GM20000 (cell line): Measurements from ENCODE around the gene KIF26B.

Experiments
- DNase-seq: peaks from one replicate; pipeline ENCODE4 v3.0.0; 2012; ENCODE audit warnings: low spot score
- TF ChIP-seq, protein P1 (sequence below): IDR thresholded peaks from 2 replicates; pipeline ENCODE4 v1.5.1; 2012; ENCODE audit warnings: mild to moderate bottlenecking, control low read depth; ENCODE audit errors: extremely low read depth, missing control alignments

KIF26B gene

DNA sequence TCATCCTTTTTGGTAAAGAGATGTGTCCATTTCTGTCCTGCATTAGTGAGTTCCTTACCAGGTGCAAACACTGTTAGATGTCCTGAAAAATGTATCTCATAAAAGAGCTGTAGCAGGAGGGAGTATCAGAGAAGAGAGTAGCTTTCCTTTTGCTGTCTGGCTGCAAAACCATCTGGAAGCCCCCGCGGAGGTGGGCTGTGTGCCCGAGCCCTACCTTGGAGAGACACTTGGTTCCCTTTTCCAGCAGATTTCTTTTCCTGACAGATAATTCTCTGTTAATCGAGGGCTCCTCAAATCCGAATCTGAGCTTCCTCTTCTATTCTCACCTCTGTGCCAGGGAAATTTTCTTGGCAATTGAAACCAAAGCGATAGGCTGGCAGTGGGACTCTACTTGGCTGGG lies 53.0 kb downstream of the KIF26B start:
- DNase-seq, result no peak
- TF ChIP-seq, protein P1, sequence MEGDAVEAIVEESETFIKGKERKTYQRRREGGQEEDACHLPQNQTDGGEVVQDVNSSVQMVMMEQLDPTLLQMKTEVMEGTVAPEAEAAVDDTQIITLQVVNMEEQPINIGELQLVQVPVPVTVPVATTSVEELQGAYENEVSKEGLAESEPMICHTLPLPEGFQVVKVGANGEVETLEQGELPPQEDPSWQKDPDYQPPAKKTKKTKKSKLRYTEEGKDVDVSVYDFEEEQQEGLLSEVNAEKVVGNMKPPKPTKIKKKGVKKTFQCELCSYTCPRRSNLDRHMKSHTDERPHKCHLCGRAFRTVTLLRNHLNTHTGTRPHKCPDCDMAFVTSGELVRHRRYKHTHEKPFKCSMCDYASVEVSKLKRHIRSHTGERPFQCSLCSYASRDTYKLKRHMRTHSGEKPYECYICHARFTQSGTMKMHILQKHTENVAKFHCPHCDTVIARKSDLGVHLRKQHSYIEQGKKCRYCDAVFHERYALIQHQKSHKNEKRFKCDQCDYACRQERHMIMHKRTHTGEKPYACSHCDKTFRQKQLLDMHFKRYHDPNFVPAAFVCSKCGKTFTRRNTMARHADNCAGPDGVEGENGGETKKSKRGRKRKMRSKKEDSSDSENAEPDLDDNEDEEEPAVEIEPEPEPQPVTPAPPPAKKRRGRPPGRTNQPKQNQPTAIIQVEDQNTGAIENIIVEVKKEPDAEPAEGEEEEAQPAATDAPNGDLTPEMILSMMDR, result no peak

DNA sequence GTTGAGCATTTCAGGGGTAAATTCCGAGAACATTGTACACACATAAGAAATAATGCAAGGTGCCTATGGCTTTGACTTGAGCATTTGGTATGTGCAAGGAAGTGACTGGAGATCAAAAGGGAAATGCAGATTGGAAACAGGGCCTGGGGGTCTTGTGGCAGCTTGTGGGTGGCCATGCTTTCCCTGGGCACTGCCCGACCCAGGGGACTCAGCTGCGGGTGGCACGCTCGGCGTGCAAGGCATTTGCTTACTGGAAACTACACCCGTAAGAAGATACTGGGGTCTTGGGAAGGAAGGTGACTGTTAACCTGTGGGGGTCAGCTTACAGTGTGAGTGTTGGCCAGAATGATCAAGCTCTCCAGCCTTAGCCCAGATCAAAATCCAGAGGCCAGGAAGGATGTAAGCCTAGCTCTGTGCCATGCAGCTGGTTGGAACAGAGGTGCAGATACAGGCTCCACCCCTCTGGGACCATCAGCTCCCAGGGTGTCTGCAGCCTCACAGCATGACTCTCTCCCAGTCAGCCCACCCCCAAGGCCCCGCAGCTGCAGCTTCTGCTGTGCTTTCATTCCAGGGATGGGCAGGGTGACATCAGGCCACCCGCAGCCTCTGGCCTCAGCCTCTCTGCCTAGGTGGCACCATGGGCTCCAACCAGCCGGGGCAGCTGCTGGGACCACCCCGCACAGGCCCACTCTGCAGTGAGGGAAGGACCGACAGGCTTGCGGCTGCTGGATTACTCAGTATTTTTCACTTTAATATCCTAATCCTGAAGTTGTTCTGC lies 55.1 kb downstream of the KIF26B start:
- TF ChIP-seq, protein P1, result no peak
- no peak for DNase-seq

DNA sequence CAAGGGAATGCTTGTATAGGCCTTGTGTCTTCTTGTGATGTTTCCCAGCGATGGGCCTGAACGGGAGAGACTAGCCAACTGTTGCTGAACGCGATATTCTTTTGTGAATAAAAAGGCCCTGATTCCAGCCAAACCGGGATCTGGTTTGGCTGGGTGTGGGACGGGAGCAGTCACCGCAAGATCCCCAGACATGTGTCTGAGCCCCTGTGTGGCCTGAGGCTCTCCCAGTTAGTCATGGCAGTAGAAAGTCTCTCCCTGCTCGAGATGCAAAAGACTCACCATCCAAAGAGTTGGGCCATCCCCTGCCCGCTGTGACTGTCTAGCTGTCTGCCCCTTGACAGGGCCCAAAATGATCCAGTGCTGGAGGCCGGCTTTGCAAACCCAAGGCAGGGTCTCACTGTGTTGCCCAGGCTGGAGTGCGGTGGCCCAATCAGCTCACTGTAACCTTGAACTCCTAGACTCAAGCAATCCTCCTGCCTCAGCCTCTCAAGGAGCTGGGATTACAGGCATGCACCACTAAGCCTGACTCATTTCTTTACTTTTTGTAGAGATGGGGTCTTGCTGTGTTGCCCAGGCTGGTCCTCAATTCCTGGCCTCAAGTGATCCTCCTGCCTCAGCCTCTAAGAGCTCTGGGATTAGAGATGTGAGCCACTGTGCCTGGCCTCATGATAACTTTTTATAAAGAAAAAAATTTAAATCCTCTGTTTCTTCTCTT lies 56.4 kb downstream of the KIF26B start:
- TF ChIP-seq, protein P1, result no peak

DNA sequence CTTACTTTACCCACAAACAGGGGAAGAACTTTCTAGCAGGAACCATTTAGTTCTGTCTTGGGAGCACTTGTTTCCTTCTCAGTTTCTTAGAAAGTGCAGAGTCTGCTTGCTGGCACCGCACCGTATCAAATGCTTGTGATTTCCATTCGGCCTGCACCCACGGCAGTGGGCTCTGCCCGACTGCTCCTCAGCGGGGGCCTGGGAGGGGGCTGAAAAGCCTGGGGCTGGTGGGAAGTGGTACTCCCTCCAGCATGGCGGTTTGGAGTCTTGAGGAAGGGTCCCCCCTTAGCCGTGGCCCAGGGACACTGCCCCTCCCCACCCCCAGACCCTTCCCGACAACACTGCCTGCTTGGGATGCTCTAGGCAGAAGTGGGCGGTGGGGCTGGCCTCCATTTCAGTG lies 57.0 kb downstream of the KIF26B start:
- TF ChIP-seq, protein P1, result no peak
- no peak for DNase-seq

More for the DNA sequence above, 56.4 kb downstream of the KIF26B start:
- DNase-seq, result no peak

DNA sequence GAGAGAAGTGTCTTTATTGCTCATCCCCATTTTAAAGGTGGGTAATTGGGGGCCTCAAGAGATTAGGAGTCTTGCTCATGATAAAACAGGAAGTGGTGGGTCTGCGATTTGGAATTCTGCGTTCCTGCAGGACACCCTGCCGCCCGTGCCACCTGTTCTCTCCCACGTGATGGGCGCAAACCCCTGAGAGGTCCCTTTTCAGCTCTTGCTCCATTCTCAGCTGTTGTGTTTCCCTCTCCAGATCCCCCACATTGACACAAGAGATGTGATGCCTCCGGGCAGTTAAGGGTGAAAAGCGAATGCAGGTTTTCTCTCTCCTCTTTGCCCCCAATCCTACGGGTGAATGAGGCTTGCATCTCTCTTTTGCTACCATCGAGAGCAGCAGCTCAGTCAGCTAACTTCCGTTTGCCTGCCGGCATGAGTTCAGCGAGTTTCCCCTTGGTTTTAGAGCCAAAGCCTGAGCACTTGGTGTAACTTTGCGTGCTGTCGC lies 57.5 kb downstream of the KIF26B start:
- no peak for DNase-seq
- TF ChIP-seq, protein P1, result no peak

DNA sequence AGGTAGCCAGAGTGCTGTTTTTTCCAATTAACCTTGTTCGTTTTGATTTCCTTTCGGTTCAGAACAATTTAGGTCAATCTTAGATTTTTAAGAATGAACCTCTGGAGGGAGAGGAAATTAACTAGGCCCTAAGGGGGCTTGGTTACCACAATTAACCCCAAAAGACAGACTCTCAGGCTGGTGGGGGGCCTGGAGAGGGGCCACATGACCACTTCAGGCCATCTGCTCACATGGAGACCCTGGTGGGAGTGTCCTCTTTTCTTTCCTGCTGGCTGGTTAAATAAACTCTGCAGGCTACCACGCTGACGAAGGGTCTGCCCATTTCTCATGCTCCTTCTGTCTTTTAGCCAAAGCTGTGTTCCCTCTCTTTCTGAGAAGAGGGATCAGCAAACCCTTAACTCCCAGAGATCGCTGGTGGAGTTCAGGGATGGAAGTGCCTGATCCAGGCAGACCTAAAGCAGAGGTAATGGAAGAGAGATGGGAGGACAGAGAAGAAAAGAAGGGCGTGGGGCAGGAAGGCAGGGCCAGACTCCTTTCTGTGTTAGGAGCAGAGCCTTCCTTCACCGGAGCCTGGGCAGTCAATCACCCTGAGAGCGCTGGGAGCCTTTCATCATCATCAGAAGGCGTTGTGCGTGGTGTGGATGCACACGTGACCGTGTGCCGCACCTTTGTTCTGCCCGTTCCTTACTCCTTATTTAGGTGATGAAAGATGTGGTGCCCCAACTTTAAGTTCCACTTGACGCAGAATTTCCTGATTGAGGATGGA lies 58.5 kb downstream of the KIF26B start:
- TF ChIP-seq, protein P1, result no peak
- DNase-seq, result no peak
